ENCODE data around the gene TPH1.

DNA sequence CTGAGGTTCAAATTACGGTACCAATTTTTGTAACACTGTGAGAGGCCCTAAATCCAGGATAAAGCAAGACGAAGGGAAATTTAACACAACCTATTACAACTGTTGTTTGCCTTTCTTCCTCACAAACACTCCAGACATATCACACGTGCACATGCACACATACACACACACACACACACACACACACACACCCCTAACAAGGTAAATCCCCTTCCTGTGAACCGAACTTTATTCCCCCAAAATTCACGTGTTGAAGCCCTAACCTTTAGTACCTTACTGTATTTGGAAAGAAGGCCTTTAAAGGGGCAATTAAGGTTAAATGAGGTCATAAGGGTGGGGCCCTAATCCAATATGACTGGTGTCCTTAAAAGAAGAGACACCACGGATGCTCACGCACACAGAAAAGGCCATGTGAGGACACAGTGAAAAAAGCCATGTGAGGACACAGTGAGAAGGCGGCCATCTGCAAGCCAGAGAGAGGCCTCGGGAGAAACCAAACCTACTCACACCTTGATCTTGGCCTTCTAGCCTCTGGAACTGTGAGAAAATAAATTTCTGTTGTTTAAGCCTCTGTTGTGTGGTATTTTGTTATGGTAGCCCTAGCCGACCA, 35.0 kb downstream of the TPH1 start:
- TF ChIP-seq POLR2A (IDR thresholded peaks at IDR 0.05; ENCODE audit: low read length) = no peak
- TF ChIP-seq GATA1 (IDR thresholded peaks at IDR 0.05; ENCODE audit: low read depth, low read length) = no peak

Measured in erythroblast (primary cell).